HG02970 (cell line): ENCODE measurements around the gene L3MBTL2.
"Not testable (repeated sequence)": the region's sequence is repeated elsewhere in the genome, so short reads cannot be mapped to it uniquely, and the experiment has no call there.

Experiments
- ATAC-seq: cut with Tn5 transposase; IDR thresholded peaks from one replicate; pipeline ENCODE4 v1.9.1; 2021; ENCODE audit warnings: mild to moderate bottlenecking, moderate library complexity, moderate number of reproducible peaks; ENCODE audit not compliant: unreplicated experiment, low FRiP score

L3MBTL2 gene

GRCh38 chr22:41204992-41205900 lies at the start of gene L3MBTL2:
L3MBTL2 (plus strand) TSS chr22:41205312; CDS start chr22:41205363, 51 bp downstream.
- ATAC-seq, result peak; percentile 97

- no peak for ATAC-seq
Observed at GRCh38 chr22:41157083-41157482, 48.0 kb upstream of the L3MBTL2 start.

GRCh38 chr22:41169157-41169556 lies 36.0 kb upstream of the L3MBTL2 start:
- ATAC-seq, result no peak

GRCh38 chr22:41171996-41172395 lies 33.1 kb upstream of the L3MBTL2 start:
- no peak for ATAC-seq

- ATAC-seq, result no peak
Observed at GRCh38 chr22:41175546-41175945, 29.6 kb upstream of the L3MBTL2 start.

GRCh38 chr22:41177040-41177621 lies 28.0 kb upstream of the L3MBTL2 start:
- no peak for ATAC-seq

GRCh38 chr22:41177622-41178424 lies 27.3 kb upstream of the L3MBTL2 start:
- no peak for ATAC-seq

GRCh38 chr22:41178425-41178975 lies 26.6 kb upstream of the L3MBTL2 start:
- no peak for ATAC-seq

- ATAC-seq, result not testable (repeated sequence)
Observed at GRCh38 chr22:41180362-41180761, 24.8 kb upstream of the L3MBTL2 start.

- ATAC-seq, result no peak
Observed at GRCh38 chr22:41180926-41181325, 24.2 kb upstream of the L3MBTL2 start.

- no peak for ATAC-seq
Observed at GRCh38 chr22:41181349-41182241, 23.5 kb upstream of the L3MBTL2 start.

GRCh38 chr22:41184679-41185078 lies 20.4 kb upstream of the L3MBTL2 start:
- ATAC-seq, result no peak

GRCh38 chr22:41191467-41191866 lies 13.6 kb upstream of the L3MBTL2 start:
- ATAC-seq, result no peak

GRCh38 chr22:41193829-41194228 lies 11.3 kb upstream of the L3MBTL2 start:
- ATAC-seq, result no peak

- peak; percentile 68 for ATAC-seq
Observed at GRCh38 chr22:41197038-41197972, 7.8 kb upstream of the L3MBTL2 start.

GRCh38 chr22:41198027-41198580 lies 7.0 kb upstream of the L3MBTL2 start:
- ATAC-seq, result no peak

GRCh38 chr22:41201141-41201540 lies 4.0 kb upstream of the L3MBTL2 start:
- ATAC-seq, result no peak

- ATAC-seq, result no peak
Observed at GRCh38 chr22:41203118-41203517, 2.0 kb upstream of the L3MBTL2 start.
